ENCODE results near the gene ROBO4.

Gene ROBO4

DNA sequence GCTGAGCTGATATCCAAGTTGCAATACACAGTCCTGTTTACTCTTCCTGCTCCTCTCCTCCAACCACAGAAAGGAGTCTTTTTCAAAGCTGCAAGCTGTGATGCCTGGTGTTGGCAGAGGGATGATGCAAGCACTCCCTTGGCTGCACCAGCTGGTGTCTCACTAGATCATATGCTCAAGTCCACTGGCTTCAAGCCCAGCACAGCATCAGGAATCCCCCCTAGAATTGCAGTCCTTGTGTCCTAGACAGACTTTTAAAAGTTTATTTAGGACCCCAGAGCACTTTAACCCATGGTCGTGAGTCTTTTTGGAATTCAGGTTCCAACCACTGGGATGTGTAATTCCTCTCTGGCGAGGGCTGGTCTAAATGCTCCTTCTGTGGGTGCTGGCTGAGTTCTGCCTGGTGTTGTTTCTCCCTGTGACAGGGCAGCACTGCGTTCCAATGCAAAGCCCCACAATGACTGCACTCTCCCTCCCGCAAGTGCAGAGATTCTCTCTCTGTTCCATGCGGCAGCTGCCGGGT lies 19.5 kb upstream of the ROBO4 start:
- H3K27me3 ChIP-seq (ENCODE audit: control insufficient read depth, insufficient read depth, low read length), result peaks cover 48% of the 10 kb centered on the region
- H3K9ac ChIP-seq (ENCODE audit: low read depth, low read length), result no peak overlapping the region

DNA sequence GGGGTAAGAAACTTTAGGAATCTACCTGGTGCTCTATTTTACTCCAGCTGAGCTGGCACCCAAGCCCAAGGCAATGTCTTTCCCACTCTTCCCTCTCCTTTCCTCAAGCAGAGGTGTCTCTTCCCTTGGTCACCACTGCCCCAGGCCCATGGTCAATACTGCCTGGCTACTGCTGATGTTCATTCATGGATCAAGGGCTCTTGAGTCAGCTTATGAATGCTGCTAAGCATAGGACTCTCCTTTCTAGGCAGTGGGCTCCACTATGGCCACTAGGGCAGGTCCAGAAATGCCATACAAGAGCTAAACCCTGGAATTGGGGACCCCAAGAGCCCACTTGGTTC lies 18.7 kb upstream of the ROBO4 start:
- Histone ChIP-seq H3K27ac (ENCODE audit: low read depth, low read length) (no peak overlapping the region), H3K36me3 (ENCODE audit: control insufficient read depth, insufficient read depth, low read length) (no peaks in the 10 kb centered on the region), H3K9me3 (ENCODE audit: control insufficient read depth, insufficient read depth, low read length) (no peaks in the 10 kb centered on the region; the same call in 1 of the 2 replicates), H3K9ac (ENCODE audit: low read depth, low read length) (no peak overlapping the region), H3K27me3 (ENCODE audit: control insufficient read depth, insufficient read depth, low read length) (peaks cover 40% of the 10 kb centered on the region), H3K4me1 (ENCODE audit: control insufficient read depth, insufficient read depth, low read length) (0 out of 2 replicates have a peak, but pooled peaks cover 5% of the 10 kb centered on the region), H3K4me3 (ENCODE audit: low read depth, low read length) (no peak overlapping the region)

More for the DNA sequence above, 19.5 kb upstream of the ROBO4 start:
- Histone ChIP-seq H3K36me3 (ENCODE audit: control insufficient read depth, insufficient read depth, low read length) (no peaks in the 10 kb centered on the region), H3K27ac (ENCODE audit: low read depth, low read length) (no peak overlapping the region), H3K9me3 (ENCODE audit: control insufficient read depth, insufficient read depth, low read length) (no peaks in the 10 kb centered on the region; the same call in 1 of the 2 replicates), H3K4me1 (ENCODE audit: control insufficient read depth, insufficient read depth, low read length) (0 out of 2 replicates have a peak, but pooled peaks cover 5% of the 10 kb centered on the region), H3K4me3 (ENCODE audit: low read depth, low read length) (no peak overlapping the region)

DNA sequence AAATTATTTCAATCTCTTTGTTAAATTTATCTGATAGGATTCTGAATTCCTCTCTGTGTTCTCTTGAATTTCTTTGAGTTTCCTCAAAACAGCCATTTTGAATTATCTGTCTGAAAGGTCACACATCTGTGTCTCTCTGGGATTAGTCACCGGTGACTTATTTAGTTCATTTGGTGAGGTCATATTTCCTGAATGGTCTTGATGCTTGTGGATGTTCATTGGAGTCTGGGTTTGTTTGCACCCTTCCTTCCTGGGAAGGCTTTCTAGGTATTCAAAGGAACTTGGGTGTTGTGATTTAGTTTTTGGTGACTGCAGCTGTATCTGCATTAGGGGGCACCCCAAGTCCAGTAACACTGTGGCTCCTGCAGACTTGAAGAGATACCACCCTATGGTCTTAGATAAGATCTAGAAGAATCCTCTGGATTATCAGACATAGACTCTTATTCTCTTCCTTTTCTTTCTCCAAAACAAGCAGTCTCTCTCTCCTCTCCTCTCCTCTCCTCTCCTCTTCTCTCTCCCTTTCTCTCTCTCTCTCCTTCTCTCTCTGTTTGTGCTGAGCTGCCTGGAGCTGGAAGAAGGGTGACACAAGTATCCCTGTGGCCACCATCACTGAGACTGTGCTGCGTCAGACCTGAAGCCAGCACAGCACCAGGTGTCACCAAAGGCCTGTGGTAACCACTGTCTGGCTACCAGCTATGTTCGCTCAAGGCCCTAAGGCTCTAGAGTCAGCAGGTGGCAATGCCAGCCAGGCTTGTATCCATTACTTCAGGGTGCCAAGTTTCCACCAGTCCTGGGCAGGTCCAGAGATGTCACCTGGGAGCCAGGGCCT lies 18.1 kb upstream of the ROBO4 start:
- H3K27me3 ChIP-seq (ENCODE audit: control insufficient read depth, insufficient read depth, low read length), result peaks cover 34% of the 10 kb centered on the region
- H3K36me3 ChIP-seq (ENCODE audit: control insufficient read depth, insufficient read depth, low read length), result no peaks in the 10 kb centered on the region
- H3K9me3 ChIP-seq (ENCODE audit: control insufficient read depth, insufficient read depth, low read length), result no peaks in the 10 kb centered on the region; the same call in 1 of the 2 replicates
- no peak overlapping the region for H3K27ac ChIP-seq (ENCODE audit: low read depth, low read length)
- no peak overlapping the region for H3K9ac ChIP-seq (ENCODE audit: low read depth, low read length)
- no peak overlapping the region for H3K4me3 ChIP-seq (ENCODE audit: low read depth, low read length)
- 0 out of 2 replicates have a peak, but pooled peaks cover 5% of the 10 kb centered on the region for H3K4me1 ChIP-seq (ENCODE audit: control insufficient read depth, insufficient read depth, low read length)

DNA sequence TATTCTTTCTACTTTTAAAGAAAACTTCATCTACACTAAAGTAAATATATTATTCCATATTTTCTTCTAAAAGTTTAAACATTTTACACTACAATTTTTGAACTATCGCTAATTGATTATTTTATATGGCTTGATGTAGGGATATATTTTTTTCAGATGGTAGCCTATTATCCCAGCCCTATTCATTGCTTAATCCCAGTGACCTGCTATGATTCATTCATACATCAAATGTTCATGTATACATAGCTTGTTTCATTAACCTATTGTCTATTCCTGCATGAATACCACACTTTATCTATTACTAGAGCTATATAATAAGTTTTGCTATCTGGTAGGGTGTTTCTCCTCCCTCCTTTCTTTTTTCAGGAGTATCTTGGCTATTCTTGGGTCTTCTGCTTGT lies 5.0 kb upstream of the ROBO4 start:
- H3K36me3 ChIP-seq (ENCODE audit: control insufficient read depth, insufficient read depth, low read length), result no peaks in the 10 kb centered on the region
- peaks cover 10% of the 10 kb centered on the region; the same call in 1 of the 2 replicates for H3K4me1 ChIP-seq (ENCODE audit: control insufficient read depth, insufficient read depth, low read length)
- peaks cover 3% of the 10 kb centered on the region; the same call in 1 of the 2 replicates for H3K27me3 ChIP-seq (ENCODE audit: control insufficient read depth, insufficient read depth, low read length)
- H3K9ac ChIP-seq (ENCODE audit: low read depth, low read length), result no peak overlapping the region
- no peak overlapping the region for H3K27ac ChIP-seq (ENCODE audit: low read depth, low read length)
- H3K9me3 ChIP-seq (ENCODE audit: control insufficient read depth, insufficient read depth, low read length), result no peaks in the 10 kb centered on the region
- no peak overlapping the region for H3K4me3 ChIP-seq (ENCODE audit: low read depth, low read length)

DNA sequence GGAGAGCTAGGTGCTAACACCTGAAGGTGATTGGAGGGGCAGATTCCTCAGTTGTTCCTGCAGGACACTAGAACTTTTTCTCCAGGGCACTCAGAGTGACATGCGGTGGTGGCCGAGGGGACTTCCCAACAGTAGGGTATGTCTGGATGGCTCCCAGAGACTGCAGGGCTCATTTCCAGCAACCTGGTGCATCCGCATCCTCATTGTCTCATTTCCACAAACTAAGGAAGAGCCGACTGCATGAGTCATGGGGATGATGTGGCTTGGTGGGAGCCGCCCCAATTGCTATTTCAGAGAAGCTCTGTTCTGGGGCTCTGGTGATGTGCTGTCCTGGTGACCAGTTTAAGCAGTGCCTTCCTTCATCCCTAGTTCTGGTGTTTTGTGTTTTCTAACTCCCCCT lies 2.8 kb upstream of the ROBO4 start:
- Histone ChIP-seq H3K27ac (ENCODE audit: low read depth, low read length) (peak overlapping the region; percentile 14), H3K4me1 (ENCODE audit: control insufficient read depth, insufficient read depth, low read length) (peaks cover 10% of the 10 kb centered on the region; the same call in 1 of the 2 replicates), H3K4me3 (ENCODE audit: low read depth, low read length) (no peak overlapping the region)

GRCh38 chr11:124899383-124900145 lies 1.9 kb upstream of the ROBO4 start:
- Histone ChIP-seq H3K4me3 (ENCODE audit: low read depth, low read length) (no peak overlapping the region), H3K27ac (ENCODE audit: low read depth, low read length) (no peak overlapping the region), H3K9me3 (ENCODE audit: control insufficient read depth, insufficient read depth, low read length) (no peaks in the 10 kb centered on the region), H3K36me3 (ENCODE audit: control insufficient read depth, insufficient read depth, low read length) (no peaks in the 10 kb centered on the region), H3K4me1 (ENCODE audit: control insufficient read depth, insufficient read depth, low read length) (peaks cover 10% of the 10 kb centered on the region; the same call in 1 of the 2 replicates), H3K27me3 (ENCODE audit: control insufficient read depth, insufficient read depth, low read length) (peaks cover 3% of the 10 kb centered on the region; the same call in 1 of the 2 replicates), H3K9ac (ENCODE audit: low read depth, low read length) (no peak overlapping the region)

More for the DNA sequence above, 2.8 kb upstream of the ROBO4 start:
- no peaks in the 10 kb centered on the region for H3K36me3 ChIP-seq (ENCODE audit: control insufficient read depth, insufficient read depth, low read length)
- no peaks in the 10 kb centered on the region for H3K9me3 ChIP-seq (ENCODE audit: control insufficient read depth, insufficient read depth, low read length)
- H3K27me3 ChIP-seq (ENCODE audit: control insufficient read depth, insufficient read depth, low read length), result peaks cover 3% of the 10 kb centered on the region; the same call in 1 of the 2 replicates
- no peak overlapping the region for H3K9ac ChIP-seq (ENCODE audit: low read depth, low read length)

- Histone ChIP-seq H3K27me3 (ENCODE audit: control insufficient read depth, insufficient read depth, low read length) (peaks cover 3% of the 10 kb centered on the region; the same call in 1 of the 2 replicates), H3K36me3 (ENCODE audit: control insufficient read depth, insufficient read depth, low read length) (no peaks in the 10 kb centered on the region), H3K9ac (ENCODE audit: low read depth, low read length) (no peak overlapping the region), H3K9me3 (ENCODE audit: control insufficient read depth, insufficient read depth, low read length) (no peaks in the 10 kb centered on the region), H3K4me3 (ENCODE audit: low read depth, low read length) (no peak overlapping the region), H3K27ac (ENCODE audit: low read depth, low read length) (no peak overlapping the region), H3K4me1 (ENCODE audit: control insufficient read depth, insufficient read depth, low read length) (peaks cover 10% of the 10 kb centered on the region; the same call in 1 of the 2 replicates)
Observed at GRCh38 chr11:124898711-124899110, 1.0 kb upstream of the ROBO4 start.

GRCh38 chr11:124898263-124898680 lies 607 bp upstream of the ROBO4 start:
- Histone ChIP-seq H3K9ac (ENCODE audit: low read depth, low read length) (no peak overlapping the region), H3K4me3 (ENCODE audit: low read depth, low read length) (no peak overlapping the region), H3K4me1 (ENCODE audit: control insufficient read depth, insufficient read depth, low read length) (peaks cover 10% of the 10 kb centered on the region; the same call in 1 of the 2 replicates), H3K36me3 (ENCODE audit: control insufficient read depth, insufficient read depth, low read length) (no peaks in the 10 kb centered on the region), H3K27ac (ENCODE audit: low read depth, low read length) (no peak overlapping the region), H3K9me3 (ENCODE audit: control insufficient read depth, insufficient read depth, low read length) (no peaks in the 10 kb centered on the region), H3K27me3 (ENCODE audit: control insufficient read depth, insufficient read depth, low read length) (peaks cover 3% of the 10 kb centered on the region; the same call in 1 of the 2 replicates)

DNA sequence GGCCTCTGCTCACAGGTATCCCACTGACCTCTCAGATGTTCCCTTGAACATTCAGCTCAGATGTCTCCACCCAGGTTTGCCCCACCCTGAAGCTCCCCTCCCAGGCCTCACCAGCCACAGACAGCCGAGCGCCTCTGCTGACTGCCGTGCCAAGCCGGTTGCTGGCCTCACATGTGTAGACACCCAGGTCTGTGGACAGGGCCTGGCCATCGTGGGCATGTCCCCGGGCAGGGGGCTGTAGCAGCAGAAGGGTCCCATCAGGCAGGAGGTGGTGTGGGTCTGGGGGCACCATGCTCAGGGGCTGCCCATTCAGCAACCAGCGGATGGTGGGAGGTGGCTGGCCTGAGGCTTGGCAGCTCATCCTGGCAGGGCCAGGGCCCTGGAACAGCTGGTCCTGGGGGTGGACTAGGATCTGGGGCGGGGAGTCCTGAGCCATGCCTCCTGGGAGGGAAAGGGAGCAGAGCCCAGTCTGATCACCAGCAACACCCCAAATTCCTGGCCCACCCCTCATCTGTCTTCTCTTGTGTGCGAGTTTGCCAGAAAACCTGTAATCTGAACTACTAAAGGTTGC lies 759 bp downstream of the ROBO4 start:
- Histone ChIP-seq H3K4me3 (ENCODE audit: low read depth, low read length) (no peak overlapping the region), H3K9me3 (ENCODE audit: control insufficient read depth, insufficient read depth, low read length) (no peaks in the 10 kb centered on the region), H3K27ac (ENCODE audit: low read depth, low read length) (no peak overlapping the region), H3K9ac (ENCODE audit: low read depth, low read length) (no peak overlapping the region), H3K36me3 (ENCODE audit: control insufficient read depth, insufficient read depth, low read length) (no peaks in the 10 kb centered on the region), H3K4me1 (ENCODE audit: control insufficient read depth, insufficient read depth, low read length) (peaks cover 10% of the 10 kb centered on the region; the same call in 1 of the 2 replicates), H3K27me3 (ENCODE audit: control insufficient read depth, insufficient read depth, low read length) (peaks cover 3% of the 10 kb centered on the region; the same call in 1 of the 2 replicates)

DNA sequence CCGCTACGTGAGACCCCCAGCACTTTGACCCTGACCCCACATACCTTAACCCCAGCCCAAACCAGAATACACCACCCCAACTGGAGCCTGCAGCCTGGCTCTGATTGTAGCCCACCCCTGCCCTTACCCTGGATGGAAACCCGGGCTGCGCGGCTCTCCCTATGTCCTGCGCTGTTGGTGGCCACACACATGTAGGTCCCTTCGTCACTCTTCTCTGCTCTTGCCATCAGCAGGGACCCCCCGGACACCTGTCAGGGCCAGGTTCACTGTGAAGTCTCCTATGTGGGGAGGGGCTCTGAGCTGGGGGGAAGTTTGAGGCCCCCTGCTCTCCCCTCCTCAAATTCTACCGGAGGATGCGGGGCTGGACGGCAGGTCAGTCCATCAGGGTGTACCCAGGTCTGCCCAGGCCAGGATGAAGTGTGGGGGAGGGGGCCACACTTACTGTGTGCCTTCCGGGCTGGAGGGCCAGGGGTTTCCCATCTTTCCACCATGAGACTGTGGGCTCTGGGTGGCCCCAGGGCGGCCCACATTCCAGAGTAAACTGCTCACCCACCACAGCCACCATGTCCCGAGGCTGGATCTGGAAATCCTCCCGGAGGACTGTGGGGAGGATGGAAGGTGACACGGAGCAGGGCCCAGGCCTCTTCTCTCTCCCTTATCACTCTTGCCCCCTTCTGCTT lies 1.5 kb downstream of the ROBO4 start:
- Histone ChIP-seq H3K4me3 (ENCODE audit: low read depth, low read length) (no peak overlapping the region), H3K27ac (ENCODE audit: low read depth, low read length) (no peak overlapping the region), H3K4me1 (ENCODE audit: control insufficient read depth, insufficient read depth, low read length) (peaks cover 10% of the 10 kb centered on the region; the same call in 1 of the 2 replicates), H3K9ac (ENCODE audit: low read depth, low read length) (no peak overlapping the region), H3K36me3 (ENCODE audit: control insufficient read depth, insufficient read depth, low read length) (no peaks in the 10 kb centered on the region), H3K27me3 (ENCODE audit: control insufficient read depth, insufficient read depth, low read length) (no peaks in the 10 kb centered on the region), H3K9me3 (ENCODE audit: control insufficient read depth, insufficient read depth, low read length) (no peaks in the 10 kb centered on the region)
